Psoas muscle (tissue), 8 donors: ENCODE measurements around the gene WDR35. TPM values are rescaled to one million over a fixed set of nuclear protein-coding genes. Genes with fewer than 3 reads are reported as not detected.

Source experiments
- ATAC-seq, 4 donors: fragments of 200-7000 bp; cut with Tn5 transposase; one replicate each; pipeline ENCODE4 v1.9.1; 2020; ENCODE audit warnings: moderate library complexity in 3 of 4, mild to moderate bottlenecking in 2 of 4
- DNase-seq, 2 donors: peaks; one replicate each; pipeline ENCODE4 v3.0.0-alpha.2; 2020
- H3K27ac ChIP-seq: fragments of 200-600 bp; one replicate; pipeline ENCODE4 v1.8.0; 2022
- H3K27me3 ChIP-seq, 3 donors: fragments of 200-600 bp in 1 of 3; one replicate each; pipeline versions ENCODE4 v1.6.1 to v1.8.0; 2013 to 2022; ENCODE audit warnings: low read length in 2 of 3, mild to moderate bottlenecking in 2 of 3, moderate library complexity in 1 of 3; ENCODE audit not compliant: insufficient read depth in 3 of 3
- H3K36me3 ChIP-seq, 2 donors: fragments of 200-600 bp in 1 of 2; one replicate each; pipeline versions ENCODE4 v1.6.1 to v1.8.0; 2013 to 2022; ENCODE audit warnings: low read depth in 1 of 2, mild to moderate bottlenecking in 1 of 2, moderate library complexity in 1 of 2; ENCODE audit not compliant: insufficient read depth in 1 of 2
- H3K4me1 ChIP-seq: fragments of 200-600 bp; one replicate; pipeline ENCODE4 v1.8.0; 2022
- H3K4me3 ChIP-seq: fragments of 200-600 bp; one replicate; pipeline ENCODE4 v1.8.0; 2022; ENCODE audit warnings: mild to moderate bottlenecking
- H3K9me3 ChIP-seq: fragments of 200-600 bp; one replicate; pipeline ENCODE4 v1.8.0; 2022
- CTCF ChIP-seq: fragments of 200-600 bp; IDR thresholded peaks from one replicate; pipeline ENCODE4 v1.8.0; 2022; ENCODE audit warnings: antibody characterized with exemption
- WGBS, 3 donors: extraction: QIAGEN DNeasy Blood & Tissue Kit; methylation state at CpG; one replicate each; pipeline versions ENCODE4 v1.1.6 to v1.1.7; 2013; 5-methylcytosine and 5-hydroxymethylcytosine counted together
- intact Hi-C, 2 donors: fragments of 100-400 bp; cut with DNase I; formaldehyde crosslinking; loops; one replicate each; pipeline versions ENCODE4 v1.11.0 to v1.14.2; 2022
- polyA plus RNA-seq, 3 donors: library from polyadenylated mRNA; stranded (reverse); fragments of 200-250 nt; gene quantifications; one replicate each; pipeline ENCODE4 v1.2.3, GENCODE V29; 2013
- total RNA-seq, 4 donors: library from RNA; stranded (reverse); fragmentation: NEBNext Ultra II Directional in 2 of 4; extraction: Animal tissue kit (Norgen Biotek cat#: 25700) in 2 of 4; gene quantifications; one replicate each; pipeline versions ENCODE4 v1.2.1 to v1.2.4, GENCODE V29; 2021 to 2023
- donor health status: healthy with polysubstance abuse.
- donor health status: DM: no; HTN: no; CAD: no; lungs with moderate emphysema.
- donor health status: Bipolar disorder and iron deficiency.
- donor health status: healthy.
- donor health status: DM: yes; HTN: yes; CAD: no.
- donor health status: DM: no; HTN: no; CAD: no.
- donor health status: DM: no; HTN: no; CAD: no.
- donor health status: DM: yes; HTN: yes; CAD: no.

Gene WDR35
- total and polyA plus RNA-seq, 7 donors: 1.7 to 6.1 (median 3.4) TPM

- DNase-seq: no peak
- H3K4me1 ChIP-seq: no peaks in the 10 kb centered on the region
- no peak for ATAC-seq
These were observed 46.7 kb downstream of the WDR35 start for GRCh38 chr2:19943189-19943588.

GRCh38 chr2:19942199-19942598 is 47.7 kb downstream of the WDR35 start:
- DNase-seq: no peak
- intact Hi-C loops: no loop called here
- Histone ChIP-seq H3K9me3 (no peaks in the 10 kb centered on the region), H3K27ac (no peak overlapping the region), H3K27me3 (no peaks in the 10 kb centered on the region), H3K36me3 (peaks cover 0 to 29% of the 10 kb centered on the region in 2 donors), H3K4me1 (no peaks in the 10 kb centered on the region), H3K4me3 (no peak overlapping the region)
- TF ChIP-seq CTCF: no peak
- ATAC-seq: no peak

More at GRCh38 chr2:19943189-19943588, 46.7 kb downstream of the WDR35 start:
- no peak for TF ChIP-seq CTCF
- Histone ChIP-seq H3K36me3 (peaks cover 0 to 26% of the 10 kb centered on the region in 2 donors), H3K9me3 (no peaks in the 10 kb centered on the region), H3K27me3 (no peaks in the 10 kb centered on the region), H3K27ac (no peak overlapping the region), H3K4me3 (no peak overlapping the region)
- intact Hi-C loops: no loop called here
- WGBS, 3 donors: 49 to 53% (median 51%) methylated on average over 1 of the region's 1 CpG

DNA sequence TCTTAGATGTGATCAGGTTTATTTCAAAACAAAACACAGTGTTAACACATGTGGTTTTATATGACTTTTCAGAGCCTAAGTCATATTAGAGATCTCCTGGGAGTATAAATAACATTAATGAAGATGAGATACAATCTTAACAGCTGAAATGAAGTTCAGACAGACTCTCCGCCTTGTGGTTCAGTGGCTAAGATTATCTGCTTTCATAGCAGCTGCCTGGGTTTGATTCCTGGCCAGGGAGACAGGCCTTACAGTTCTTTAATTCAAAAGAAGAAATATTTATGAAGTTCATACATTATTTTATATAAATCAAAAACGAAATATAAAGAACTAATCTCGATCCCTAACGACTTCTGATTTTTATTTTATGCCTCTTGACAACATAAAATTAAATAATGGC is 52.9 kb downstream of the WDR35 start:
- peaks cover 0 to 43% of the 10 kb centered on the region in 2 donors for H3K36me3 ChIP-seq
- ATAC-seq (no peak), DNase-seq (no peak)
- no peaks in the 10 kb centered on the region for H3K4me1 ChIP-seq
- 89 to 91% (median 90%) methylated on average over 4 of the region's 4 CpGs for WGBS, 3 donors
- no peaks in the 10 kb centered on the region for H3K9me3 ChIP-seq
- H3K27me3 ChIP-seq: no peaks in the 10 kb centered on the region
- no peak for TF ChIP-seq CTCF
- intact Hi-C loops: no loop called here
- no peak overlapping the region for H3K27ac ChIP-seq
- no peak overlapping the region for H3K4me3 ChIP-seq

- WGBS, 3 donors: 90 to 95% (median 94%) methylated on average over 2 of the region's 2 CpGs
- no peak overlapping the region for H3K27ac ChIP-seq
- ATAC-seq: no peak
- intact Hi-C loops: no loop called here
- TF ChIP-seq CTCF: no peak
- no peaks in the 10 kb centered on the region for H3K9me3 ChIP-seq
- no peak for DNase-seq
- H3K27me3 ChIP-seq: no peaks in the 10 kb centered on the region
- H3K36me3 ChIP-seq: peaks cover 0 to 51% of the 10 kb centered on the region in 2 donors
- H3K4me1 ChIP-seq: no peaks in the 10 kb centered on the region
- H3K4me3 ChIP-seq: no peak overlapping the region
These were observed 53.7 kb downstream of the WDR35 start for GRCh38 chr2:19936203-19936602.

DNA sequence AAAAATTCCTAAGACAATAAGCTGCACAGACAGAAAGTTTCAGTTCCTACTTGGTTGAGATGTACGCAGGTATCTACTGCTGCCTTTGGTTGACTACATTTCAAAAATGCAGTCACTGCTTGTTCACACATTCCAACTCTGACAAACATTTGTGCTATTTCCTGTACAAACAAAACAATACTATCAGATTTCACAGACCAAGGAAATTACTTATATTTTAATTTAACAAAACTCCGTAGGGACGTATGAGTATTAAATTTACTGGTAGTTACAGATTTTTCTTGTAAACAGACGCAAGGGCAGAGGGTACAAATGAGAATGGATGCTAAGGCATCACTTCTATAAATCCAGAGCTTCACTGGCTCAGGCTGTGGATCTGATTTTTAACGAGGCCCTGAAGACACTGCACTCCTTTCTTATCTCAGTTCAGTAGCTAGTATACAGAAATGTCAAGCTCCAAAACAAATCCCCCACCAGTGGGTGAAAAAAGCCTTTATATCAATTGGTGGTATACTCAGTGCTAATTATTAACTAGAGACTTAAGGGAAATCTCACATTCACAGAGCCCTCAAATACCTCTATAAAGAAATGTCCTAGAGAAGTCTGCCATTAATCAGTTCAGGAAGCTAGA is 56.4 kb downstream of the WDR35 start:
- H3K27ac ChIP-seq: no peak overlapping the region
- WGBS, 3 donors: 50 to 55% (median 55%) methylated on average over 5 of the region's 5 CpGs
- H3K27me3 ChIP-seq: no peaks in the 10 kb centered on the region
- no peak for TF ChIP-seq CTCF
- H3K9me3 ChIP-seq: peaks cover 1% of the 10 kb centered on the region
- H3K4me3 ChIP-seq: no peak overlapping the region
- intact Hi-C loops: no loop called here
- no peaks in the 10 kb centered on the region for H3K4me1 ChIP-seq
- DNase-seq (no peak), ATAC-seq (no peak)
- peaks cover 0 to 77% of the 10 kb centered on the region in 2 donors for H3K36me3 ChIP-seq
